ENCODE measurements around the gene CLDN19. TPM values are rescaled to one million over a fixed set of nuclear protein-coding genes. Genes with fewer than 3 reads are reported as not detected.
"Not testable (repeated sequence)": the region's sequence is repeated elsewhere in the genome, so short reads cannot be mapped to it uniquely, and the experiment has no call there.

CLDN19 gene
- total and polyA plus RNA-seq, 11 donors: 0.01 to 0.11 TPM; not detected in 9

GRCh38 chr1:42721926-42722325 is 18.1 kb downstream of the CLDN19 start:
- no peaks in the 10 kb centered on the region for H3K9me3 ChIP-seq
- ATAC-seq: no peak
- no peaks in the 10 kb centered on the region for H3K27me3 ChIP-seq
- peaks cover 0 to 9% (median 0%) of the 10 kb centered on the region in 9 donors for H3K36me3 ChIP-seq
- H3K27ac ChIP-seq: no peak overlapping the region
- no peaks in the 10 kb centered on the region for H3K4me1 ChIP-seq
- TF ChIP-seq CTCF (IDR thresholded peaks at IDR 0.05) (no peak), POLR2A (IDR thresholded peaks at IDR 0.05) (no peak)
- H3K4me3 ChIP-seq: no peak overlapping the region
- 93 to 98% (median 95%) methylated on average over 3 of the region's 3 CpGs for WGBS, 4 donors
- DNase-seq: no peak
- intact Hi-C loops (cut with DNase I): no loop called here

- H3K9me3 ChIP-seq: no peaks in the 10 kb centered on the region
- H3K36me3 ChIP-seq: peaks cover 0 to 9% (median 0%) of the 10 kb centered on the region in 9 donors
- TF ChIP-seq CTCF (IDR thresholded peaks at IDR 0.05): no peak
- no peak for TF ChIP-seq POLR2A (IDR thresholded peaks at IDR 0.05)
- no peaks in the 10 kb centered on the region for H3K27me3 ChIP-seq
- no peak overlapping the region for H3K4me3 ChIP-seq
- H3K4me1 ChIP-seq: no peaks in the 10 kb centered on the region
- no peak for DNase-seq
- no peak for ATAC-seq
- intact Hi-C loops (cut with DNase I): no loop called here
- WGBS, 4 donors: 96 to 100% (median 98%) methylated on average over 1 of the region's 1 CpG
- no peak overlapping the region for H3K27ac ChIP-seq
Measured at GRCh38 chr1:42720868-42721267, 19.2 kb downstream of the CLDN19 start.

GRCh38 chr1:42714441-42714840 is 25.6 kb downstream of the CLDN19 start:
- intact Hi-C loops (cut with DNase I); ATAC-seq: not testable (repeated sequence)
- peaks cover 0 to 28% (median 6%) of the 10 kb centered on the region in 9 donors for H3K36me3 ChIP-seq

GRCh38 chr1:42713293-42713692 is 26.7 kb downstream of the CLDN19 start:
- Histone ChIP-seq H3K27me3 (no peaks in the 10 kb centered on the region), H3K27ac (no peak overlapping the region), H3K4me3 (no peak overlapping the region), H3K4me1 (no peaks in the 10 kb centered on the region), H3K9me3 (peaks cover 0 to 44% (median 17%) of the 10 kb centered on the region in 12 donors), H3K36me3 (peaks cover 0 to 33% (median 7%) of the 10 kb centered on the region in 9 donors)
- ATAC-seq: no peak
- no peak for TF ChIP-seq POLR2A (IDR thresholded peaks at IDR 0.05)
- TF ChIP-seq CTCF (IDR thresholded peaks at IDR 0.05): no peak
- intact Hi-C loops (cut with DNase I): no loop called here
- DNase-seq: no peak

More at GRCh38 chr1:42714441-42714840, 25.6 kb downstream of the CLDN19 start:
- H3K4me3 ChIP-seq, H3K27ac ChIP-seq, H3K27me3 ChIP-seq, DNase-seq, H3K4me1 ChIP-seq: not testable (repeated sequence)
- H3K9me3 ChIP-seq: peaks cover 0 to 41% (median 17%) of the 10 kb centered on the region in 12 donors

- ATAC-seq; intact Hi-C loops (cut with DNase I); DNase-seq; H3K4me3 ChIP-seq; H3K4me1 ChIP-seq; H3K27ac ChIP-seq; H3K27me3 ChIP-seq: not testable (repeated sequence)
- Histone ChIP-seq H3K36me3 (peaks cover 0 to 38% (median 8%) of the 10 kb centered on the region in 9 donors), H3K9me3 (peaks cover 0 to 45% (median 17%) of the 10 kb centered on the region in 12 donors)
- 96 to 98% (median 98%) methylated on average over 3 of the region's 3 CpGs for WGBS, 4 donors
Measured at GRCh38 chr1:42712808-42713207, 27.2 kb downstream of the CLDN19 start.

Measured in heart left ventricle (tissue), 16 donors.